GM19043 (cell line): ENCODE data around the gene PPP1R1B.

Source experiments
- ATAC-seq: cut with Tn5 transposase; IDR thresholded peaks from one replicate; pipeline ENCODE4 v1.9.1; 2021; ENCODE audit warnings: low read depth; ENCODE audit not compliant: unreplicated experiment

PPP1R1B gene

DNA sequence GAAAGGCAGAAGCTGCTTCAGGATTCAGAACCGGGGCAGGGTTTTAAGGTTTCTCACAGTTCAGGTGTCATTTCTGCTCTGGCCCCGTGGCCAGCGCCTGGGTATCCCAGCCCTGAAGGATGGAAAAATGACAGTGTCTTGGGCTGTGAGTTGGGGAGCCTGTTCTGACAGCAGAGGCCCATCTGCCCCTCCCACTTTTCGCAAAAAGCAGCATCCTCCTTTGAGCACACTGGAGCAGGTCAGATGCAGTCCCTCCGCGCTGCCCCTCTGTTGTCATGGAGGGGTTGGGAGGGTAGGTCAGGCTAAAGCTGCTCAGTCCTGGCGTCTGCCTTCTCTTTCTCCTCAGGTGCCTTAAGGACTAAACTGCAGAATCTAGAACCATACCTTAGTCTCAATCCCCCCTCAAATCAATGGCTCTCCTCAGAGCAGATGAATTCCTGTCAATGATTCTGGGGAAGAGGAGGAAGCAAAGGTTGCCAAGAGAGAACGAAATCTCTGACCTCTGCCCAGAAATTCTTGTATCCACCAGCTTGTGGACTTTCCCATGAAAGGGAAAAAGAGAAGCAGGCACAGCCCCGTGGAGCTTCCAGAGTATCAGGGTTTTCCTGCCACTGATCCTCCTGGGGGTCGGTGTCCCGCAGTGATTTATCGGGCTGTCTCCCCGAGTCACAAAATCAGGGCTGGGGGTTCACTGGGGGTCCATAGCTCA is 26.3 kb upstream of the PPP1R1B start:
- no peak for ATAC-seq

DNA sequence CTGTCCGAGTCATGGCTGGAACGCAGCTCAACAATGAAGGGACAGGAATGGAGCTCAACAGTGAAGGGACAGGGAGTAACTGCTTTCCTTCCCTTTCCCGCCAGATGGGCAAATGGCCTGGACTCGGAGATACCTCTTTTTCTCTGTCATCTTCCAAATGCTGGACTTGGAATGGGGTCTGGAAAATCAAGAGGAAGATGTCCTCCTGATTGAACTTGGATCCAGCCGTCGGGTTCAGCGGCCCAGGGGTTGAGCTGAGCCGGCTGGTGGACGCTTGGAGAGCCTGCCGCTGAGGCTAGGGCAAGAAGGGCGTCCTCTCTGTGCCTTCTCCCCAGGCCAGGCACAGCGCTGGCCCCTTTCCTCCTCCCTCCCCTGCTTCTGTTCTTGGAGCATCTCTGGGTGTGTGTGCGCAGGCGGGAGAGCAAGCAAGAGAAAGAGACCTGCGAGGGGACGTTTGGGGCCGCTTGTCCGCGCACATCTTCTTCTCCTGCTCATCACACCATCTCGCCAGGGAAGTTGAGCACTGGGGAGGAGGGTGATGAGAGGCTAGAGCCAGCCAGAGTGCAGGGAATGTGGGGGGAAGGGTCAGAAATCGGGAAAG is 25.7 kb upstream of the PPP1R1B start:
- no peak for ATAC-seq

GRCh38 chr17:39601758-39602532 is 24.8 kb upstream of the PPP1R1B start:
- ATAC-seq = no peak

DNA sequence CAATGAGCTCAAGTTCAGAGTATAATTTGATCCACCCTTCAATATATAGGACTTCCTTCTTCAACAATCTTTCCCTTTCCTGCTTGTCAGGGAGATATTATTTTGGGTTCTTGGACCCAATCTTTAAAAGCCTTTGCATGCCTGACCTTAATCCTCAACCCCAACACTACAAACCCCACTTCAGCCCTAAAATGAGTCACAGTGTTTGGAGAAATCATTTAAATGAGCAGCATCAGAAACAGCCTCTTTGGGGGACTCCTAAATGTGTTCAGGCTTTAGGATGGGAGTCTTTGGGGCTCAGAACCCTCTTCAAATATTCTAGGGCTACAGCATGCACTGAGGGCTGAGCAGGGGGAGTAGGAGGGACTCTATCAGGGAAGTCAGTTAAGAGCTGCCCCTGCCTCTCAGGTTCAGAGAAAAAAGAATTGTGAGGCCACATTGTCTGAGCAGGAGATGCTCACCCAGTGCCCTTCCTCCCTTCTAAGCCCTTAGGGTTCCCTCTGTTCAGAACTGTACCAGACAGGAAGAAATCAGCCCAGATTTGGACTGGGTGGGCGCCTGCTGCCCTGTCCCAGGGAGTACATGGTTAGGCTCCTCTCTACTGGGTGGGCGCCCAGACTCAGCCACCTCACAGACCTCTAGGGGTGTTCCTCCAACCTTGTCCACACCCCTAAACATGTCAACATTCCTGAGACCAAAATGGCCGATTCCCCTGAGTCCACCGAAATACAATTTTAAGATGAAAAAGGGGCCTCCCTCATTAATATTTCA is 24.0 kb upstream of the PPP1R1B start:
- ATAC-seq = no peak

DNA sequence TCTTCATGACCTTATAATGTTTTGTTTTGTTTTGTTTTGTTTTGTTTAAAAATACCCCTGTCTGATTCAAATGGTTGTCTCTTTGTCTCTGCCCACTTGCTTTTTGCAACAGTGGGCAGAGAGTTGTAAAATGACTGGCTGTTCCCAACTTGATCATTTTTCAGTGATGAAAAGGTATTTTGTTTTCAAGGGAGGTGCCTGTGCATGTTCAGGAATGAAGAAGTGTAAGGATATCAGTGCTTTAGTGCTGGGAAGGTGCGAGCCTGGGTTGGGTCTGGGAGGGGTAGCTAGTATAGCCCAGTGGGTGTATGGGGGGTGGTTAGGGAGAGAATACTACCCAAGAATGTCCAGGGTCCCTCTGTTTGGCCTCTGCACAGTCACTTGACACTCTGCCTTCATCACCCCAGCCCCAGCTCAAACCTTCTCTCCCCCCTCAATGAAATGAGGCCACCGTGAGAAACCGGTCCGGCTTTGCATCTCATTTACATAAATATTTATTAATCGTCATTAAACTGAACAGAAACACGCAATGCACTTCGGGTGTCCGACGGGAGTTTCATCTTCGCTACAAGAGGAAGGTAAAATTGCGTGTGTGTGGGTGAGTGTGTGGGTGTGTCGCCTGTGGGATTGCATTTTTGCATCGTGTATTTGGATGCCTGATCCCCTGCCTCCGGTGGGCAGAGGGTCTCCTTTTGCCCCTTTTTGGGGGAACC is 23.3 kb upstream of the PPP1R1B start:
- ATAC-seq = no peak

DNA sequence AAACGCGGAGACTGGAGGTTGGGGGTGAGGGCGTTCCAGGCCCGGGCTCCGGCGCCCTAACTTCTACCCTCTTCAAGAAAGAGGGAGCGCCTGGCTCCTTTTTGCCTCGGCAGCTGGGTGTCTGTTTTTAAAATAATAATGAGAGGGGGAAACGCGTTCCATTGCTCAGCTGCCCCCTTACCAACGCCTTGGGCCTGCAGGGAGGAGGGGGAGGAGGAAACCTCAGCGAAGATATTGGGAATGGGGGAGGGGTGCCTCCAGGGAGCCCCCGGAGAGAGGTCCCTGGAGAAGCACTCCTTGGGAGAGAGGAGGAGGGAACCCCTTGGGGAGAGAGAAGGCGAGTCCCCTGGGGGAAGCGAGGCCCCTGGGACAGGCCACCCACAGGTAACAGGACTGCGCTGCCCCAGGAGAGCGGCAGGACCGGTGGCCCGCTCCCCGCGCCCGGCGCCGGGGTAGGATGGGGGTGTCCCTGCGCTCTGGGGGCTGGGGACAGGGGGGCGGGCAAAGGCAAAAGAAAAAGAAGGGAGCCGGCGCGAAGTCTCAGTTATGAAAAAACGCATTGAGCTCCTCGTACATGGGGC is 21.8 kb upstream of the PPP1R1B start:
- no peak for ATAC-seq

- no peak for ATAC-seq
Measured at GRCh38 chr17:39605492-39606433, 21.0 kb upstream of the PPP1R1B start.

DNA sequence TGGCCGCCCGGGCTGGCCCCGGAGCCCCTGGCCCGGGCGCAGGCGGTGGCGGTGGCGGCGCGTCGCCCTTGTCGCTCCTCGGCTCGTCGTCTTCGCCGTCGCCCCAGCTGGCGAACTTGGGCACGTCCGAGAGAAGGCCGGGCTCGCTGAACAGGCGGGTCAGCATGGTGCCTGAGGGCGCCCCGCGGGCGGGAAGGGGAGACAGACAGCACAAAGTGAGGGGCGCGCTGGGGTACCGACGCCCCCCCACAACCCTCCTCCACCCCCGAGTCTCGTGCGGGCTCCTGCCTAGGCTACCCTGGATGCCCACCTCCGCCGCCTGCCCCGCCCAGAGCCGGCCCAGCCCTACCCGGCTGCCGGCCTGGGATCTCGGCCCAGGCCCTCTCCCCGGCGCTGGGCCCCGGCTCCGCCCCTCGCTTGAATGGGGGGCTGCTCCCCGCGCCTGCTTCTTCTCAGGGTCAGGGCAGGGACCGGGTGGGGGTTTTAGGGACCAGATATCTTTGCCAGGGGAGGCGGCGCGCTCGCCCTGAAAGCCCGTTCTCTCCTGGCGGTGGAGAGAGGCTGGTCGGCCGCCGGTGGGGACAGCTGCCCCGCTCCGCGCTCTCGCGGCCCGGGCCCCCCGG is 20.2 kb upstream of the PPP1R1B start:
- ATAC-seq = no peak

GRCh38 chr17:39607057-39607850 is 19.5 kb upstream of the PPP1R1B start:
- ATAC-seq = no peak

- ATAC-seq = no peak
Measured at GRCh38 chr17:39607851-39608130, 19.0 kb upstream of the PPP1R1B start, which contains the start of gene NEUROD2. TSS of gene NEUROD2 (minus strand) at chr17:39607920. CDS start at chr17:39606599, 1,321 bp downstream.

GRCh38 chr17:39608142-39608981 is 18.4 kb upstream of the PPP1R1B start:
- ATAC-seq = no peak

DNA sequence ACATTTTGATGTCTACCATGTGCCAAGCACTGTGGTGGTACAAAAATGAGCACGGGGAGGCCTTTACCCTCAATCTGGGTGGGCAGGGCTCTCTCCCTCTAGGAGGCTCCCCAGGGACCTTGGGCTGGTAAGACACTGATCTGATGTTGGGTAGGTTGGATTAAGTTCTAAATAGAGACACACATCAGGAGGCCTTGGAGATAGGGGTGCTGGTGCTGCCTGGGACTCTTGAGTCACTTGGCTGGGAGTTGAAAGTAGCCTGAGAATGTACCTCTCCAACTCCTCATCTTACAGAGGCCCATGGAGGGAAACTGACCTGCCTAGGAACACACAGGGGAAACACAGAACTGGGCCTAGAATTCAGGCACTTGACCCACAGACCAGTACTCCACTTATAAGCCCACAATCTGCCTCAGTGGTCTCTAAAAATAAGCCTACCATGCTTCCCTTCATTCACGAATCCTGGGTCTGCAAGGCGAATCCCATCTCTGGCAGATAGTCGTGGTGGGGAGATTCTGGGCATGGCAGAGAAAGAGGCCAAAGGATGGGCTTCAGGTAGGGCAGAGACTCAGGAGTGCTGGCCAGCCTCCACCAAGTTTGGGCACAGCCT is 17.2 kb upstream of the PPP1R1B start:
- no peak for ATAC-seq

DNA sequence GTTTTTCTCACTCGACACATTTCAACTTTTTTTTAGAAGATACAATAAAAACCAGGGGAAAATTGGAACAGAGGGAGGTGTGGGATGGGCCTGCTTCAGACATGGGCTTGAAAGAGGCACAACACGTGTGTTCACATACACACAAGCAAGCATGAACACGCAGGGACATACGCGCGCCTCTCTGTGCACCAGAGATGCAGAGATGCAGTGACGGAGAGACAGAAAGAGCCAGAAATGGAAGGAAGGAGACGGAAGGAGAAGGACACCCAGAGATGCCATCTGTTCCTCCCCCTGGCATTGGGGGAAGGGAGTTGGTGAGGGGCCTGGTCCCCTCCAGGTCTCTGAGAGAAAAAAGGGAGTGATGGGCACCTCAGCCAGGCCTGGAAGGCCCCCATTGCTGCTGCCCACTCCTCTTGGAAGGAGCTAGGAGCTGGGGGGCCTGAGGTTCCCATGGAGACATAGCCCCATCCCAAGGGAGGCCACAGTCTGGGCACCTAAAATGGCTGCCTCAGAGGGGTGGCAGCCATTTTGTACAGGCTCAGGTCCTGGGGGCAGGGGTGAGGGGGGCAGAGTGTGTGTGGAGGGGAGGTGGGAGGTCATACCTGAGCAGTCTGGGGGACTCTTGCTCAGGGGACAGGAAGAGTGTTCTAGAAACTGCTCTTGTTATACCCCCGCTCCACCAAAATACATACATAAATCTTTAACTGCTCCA is 15.2 kb upstream of the PPP1R1B start:
- ATAC-seq = no peak

DNA sequence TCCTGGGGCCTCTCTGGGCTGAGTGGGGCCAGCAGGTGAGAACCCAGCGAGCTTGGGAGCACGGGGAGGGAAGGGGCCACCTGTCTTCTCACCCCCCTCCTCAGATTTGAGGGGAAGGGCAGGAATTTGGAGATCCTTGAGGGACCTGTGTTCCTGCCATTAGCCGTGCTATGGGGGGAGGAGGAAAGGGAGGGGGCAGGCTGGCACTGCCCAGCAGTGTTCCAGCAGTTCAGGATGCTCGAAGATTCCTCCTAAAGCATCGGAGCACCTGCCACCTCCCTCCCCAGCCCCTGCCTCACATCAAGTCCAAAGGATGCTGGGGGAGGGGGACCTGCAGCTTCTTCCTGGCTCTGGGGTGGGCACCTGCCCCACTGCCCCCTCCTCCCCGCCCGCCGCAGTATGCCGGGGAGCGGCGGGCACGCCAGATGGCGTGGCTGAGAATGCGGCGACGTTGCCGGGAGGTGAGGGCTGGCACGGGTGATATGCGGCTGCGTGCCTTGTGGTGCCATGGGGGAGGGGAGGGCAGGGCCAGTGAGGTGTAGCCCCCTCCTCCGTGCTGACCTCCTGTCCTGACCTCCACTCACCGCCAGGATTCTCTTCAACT is 14.4 kb upstream of the PPP1R1B start:
- ATAC-seq = no peak

DNA sequence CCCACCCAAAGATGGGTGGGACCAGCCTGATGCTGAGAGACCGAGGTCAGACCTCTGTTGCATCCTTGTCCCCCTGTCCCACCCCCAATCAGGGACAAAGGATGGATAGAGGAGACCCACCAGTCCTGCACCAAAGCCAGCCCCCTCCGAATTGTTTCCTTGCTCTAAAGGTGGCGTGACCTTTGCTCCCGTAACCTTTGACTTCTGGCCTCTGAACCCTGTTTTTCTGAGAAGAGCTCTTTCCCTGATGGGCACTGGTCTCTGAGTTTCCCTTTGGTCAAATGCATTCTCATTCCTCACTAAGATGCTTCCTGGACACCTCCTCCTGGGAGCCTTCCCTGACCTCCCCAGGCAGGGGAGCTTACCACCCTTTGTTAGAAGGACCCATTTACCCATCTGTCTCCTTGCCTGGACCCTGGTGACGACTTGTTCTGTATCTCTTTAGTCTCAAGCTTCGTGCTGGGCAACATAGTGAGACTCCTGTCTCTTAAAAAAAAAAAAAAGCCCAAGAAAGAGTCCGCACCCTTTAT is 13.8 kb upstream of the PPP1R1B start:
- ATAC-seq = no peak
